ENCODE results near the gene DDI1.

- no peak for TF ChIP-seq POLR2A (IDR thresholded peaks at IDR 0.05)
- TF ChIP-seq, protein P1, sequence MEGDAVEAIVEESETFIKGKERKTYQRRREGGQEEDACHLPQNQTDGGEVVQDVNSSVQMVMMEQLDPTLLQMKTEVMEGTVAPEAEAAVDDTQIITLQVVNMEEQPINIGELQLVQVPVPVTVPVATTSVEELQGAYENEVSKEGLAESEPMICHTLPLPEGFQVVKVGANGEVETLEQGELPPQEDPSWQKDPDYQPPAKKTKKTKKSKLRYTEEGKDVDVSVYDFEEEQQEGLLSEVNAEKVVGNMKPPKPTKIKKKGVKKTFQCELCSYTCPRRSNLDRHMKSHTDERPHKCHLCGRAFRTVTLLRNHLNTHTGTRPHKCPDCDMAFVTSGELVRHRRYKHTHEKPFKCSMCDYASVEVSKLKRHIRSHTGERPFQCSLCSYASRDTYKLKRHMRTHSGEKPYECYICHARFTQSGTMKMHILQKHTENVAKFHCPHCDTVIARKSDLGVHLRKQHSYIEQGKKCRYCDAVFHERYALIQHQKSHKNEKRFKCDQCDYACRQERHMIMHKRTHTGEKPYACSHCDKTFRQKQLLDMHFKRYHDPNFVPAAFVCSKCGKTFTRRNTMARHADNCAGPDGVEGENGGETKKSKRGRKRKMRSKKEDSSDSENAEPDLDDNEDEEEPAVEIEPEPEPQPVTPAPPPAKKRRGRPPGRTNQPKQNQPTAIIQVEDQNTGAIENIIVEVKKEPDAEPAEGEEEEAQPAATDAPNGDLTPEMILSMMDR (IDR thresholded peaks at IDR 0.05): no peak
- TF ChIP-seq POLR2AphosphoS5 (IDR thresholded peaks at IDR 0.05): no peak
Measured at GRCh38 chr11:104060820-104061219, 24.4 kb downstream of the DDI1 start.

Measured in breast epithelium (tissue), 3 donors.